NCI-H1105 (cell line): ENCODE data around the gene TEF.
"Not testable (repeated sequence)": the region's sequence is repeated elsewhere in the genome, so short reads cannot be mapped to it uniquely, and the experiment has no call there.

Experiments
- DNase-seq: peaks from one replicate; lab custom pipeline; 2025; lab: John Stamatoyannopoulos, UW

The TEF gene

GRCh38 chr22:41425660-41426365 lies 44.1 kb downstream of the TEF start:
- DNase-seq: no peak

GRCh38 chr22:41429232-41429950 lies 47.6 kb downstream of the TEF start:
- DNase-seq: no peak

- DNase-seq: no peak
Measured at GRCh38 chr22:41429951-41430332, 48.2 kb downstream of the TEF start.

GRCh38 chr22:41431656-41432055 lies 49.9 kb downstream of the TEF start:
- DNase-seq: no peak

- not testable (repeated sequence) for DNase-seq
Measured at GRCh38 chr22:41433480-41433879, 51.7 kb downstream of the TEF start.

GRCh38 chr22:41434361-41435003 lies 52.7 kb downstream of the TEF start:
- not testable (repeated sequence) for DNase-seq

GRCh38 chr22:41435560-41435959 lies 53.8 kb downstream of the TEF start:
- DNase-seq: no peak

- DNase-seq: no peak
Measured at GRCh38 chr22:41436322-41437113, 54.8 kb downstream of the TEF start.

- no peak for DNase-seq
Measured at GRCh38 chr22:41437198-41437597, 55.5 kb downstream of the TEF start.

GRCh38 chr22:41440511-41440910 lies 58.8 kb downstream of the TEF start:
- not testable (repeated sequence) for DNase-seq

- DNase-seq: no peak
Measured at GRCh38 chr22:41442240-41442792, 60.6 kb downstream of the TEF start.

GRCh38 chr22:41444360-41445128 lies 62.8 kb downstream of the TEF start:
- DNase-seq: peak; percentile 92

GRCh38 chr22:41445129-41446056 lies 63.7 kb downstream of the TEF start:
- no peak for DNase-seq

GRCh38 chr22:41446057-41446501 lies 64.3 kb downstream of the TEF start:
- no peak for DNase-seq

GRCh38 chr22:41446639-41447434 lies 65.1 kb downstream of the TEF start, which contains the start of gene TOB2:
Gene TOB2 (minus strand): TSS chr22:41446801. CDS start chr22:41437345, 9,456 bp downstream.
- peak; percentile 91 for DNase-seq

- DNase-seq: peak; percentile 64
Measured at GRCh38 chr22:41447435-41448188, 65.9 kb downstream of the TEF start.

- DNase-seq: peak; percentile 96
Measured at GRCh38 chr22:41448189-41448808, 66.6 kb downstream of the TEF start.
